K562 (cell line): ENCODE results near the gene FANCI. TPM values are rescaled to one million over a fixed set of nuclear protein-coding genes. Genes with fewer than 3 reads are reported as not detected.

Experiments used
- ATAC-seq: fragments of 200-7000 bp; cut with Tn5 transposase; 3 replicates; pipeline ENCODE4 v1.9.1; 2020; ENCODE audit warnings: moderate library complexity
- BruUV-seq: library from RNA; stranded (reverse); fragments of 400-500 nt; replicated peaks from 2 replicates; lab custom pipeline; 2021; lab: Mats Ljungman, UMichigan
- CTCF ChIA-PET: fragments of 300-600 bp; formaldehyde crosslinking; extraction: SDS; loops from one replicate; lab custom pipeline; 2021; ENCODE audit warnings: low intra/inter-chr PET ratio; lab: Yijun Ruan, JAX
- POLR2A ChIA-PET: fragments of 300-600, 350-650 bp; sonication (Branson Sonifier 250); formaldehyde crosslinking; extraction: SDS; loops from one replicate; lab custom pipeline; 2021; ENCODE audit warnings: antibody characterized with exemption, inconsistent platforms; lab: Yijun Ruan, JAX
- DNase-seq, 4 experiments: peaks; one replicate each; pipeline versions ENCODE4 v3.0.0 to v3.0.0-alpha.2; 2011 to 2018; ENCODE audit warnings: low spot score in 3 of 4, mixed read lengths in 3 of 4; ENCODE audit errors: extremely low read depth in 1 of 4
- FAIRE-seq: peaks from 2 replicates; lab custom pipeline; 2011; peaks lifted over from hg19 to GRCh38; lab: Jason Lieb, UNC
- H2AFZ ChIP-seq: 2 replicates; pipeline ENCODE4 v1.6.0; 2011; ENCODE audit warnings: low read depth, low read length, control low read depth, inconsistent platforms
- H3K27ac ChIP-seq: fragments of 200-600 bp; 3 replicates; pipeline ENCODE4 v1.8.0; 2011; ENCODE audit warnings: low read depth, mild to moderate bottlenecking, control low read depth, inconsistent platforms, low read length, moderate library complexity, mixed read lengths; ENCODE audit errors: extremely low read depth
- H3K27me3 ChIP-seq, 2 experiments: fragments of 300-600 bp in 1 of 2; 2 replicates in 1 of 2; 3 replicates in 1 of 2; pipeline versions ENCODE4 v1.6.0 to v1.8.0; 2011; ENCODE audit warnings: inconsistent platforms in 2 of 2, low read length in 2 of 2, mild to moderate bottlenecking in 1 of 2, mixed read lengths in 1 of 2, moderate library complexity in 1 of 2; ENCODE audit not compliant: control insufficient read depth in 2 of 2, insufficient read depth in 2 of 2
- H3K36me3 ChIP-seq: fragments of 300-600 bp; 3 replicates; pipeline ENCODE4 v1.8.0; 2011; ENCODE audit warnings: mild to moderate bottlenecking, low read length, inconsistent platforms; ENCODE audit not compliant: control insufficient read depth, insufficient read depth
- H3K4me1 ChIP-seq, 2 experiments: fragments of 200-600 bp in 1 of 2; replicated peaks in 1 of 2; 2 replicates in 1 of 2; 3 replicates in 1 of 2; pipeline versions ENCODE4 v1.5.1 to v1.8.0; 2011; ENCODE audit warnings: inconsistent platforms in 2 of 2, low read length in 2 of 2, mild to moderate bottlenecking in 1 of 2, mixed read lengths in 1 of 2, moderate library complexity in 1 of 2; ENCODE audit not compliant: control insufficient read depth in 2 of 2, insufficient read depth in 2 of 2
- H3K4me2 ChIP-seq: 2 replicates; pipeline ENCODE4 v1.6.1; 2011; ENCODE audit warnings: low read length, control low read depth, inconsistent platforms, mixed read lengths; ENCODE audit not compliant: insufficient read depth
- H3K4me3 ChIP-seq: fragments of 200-600 bp; sonication (generic), shearing (Covaris generic); 2 replicates; pipeline ENCODE4 v1.5.1; 2016; ENCODE audit warnings: control low read depth, inconsistent platforms
- H3K79me2 ChIP-seq: fragments of 200-600 bp; 3 replicates; pipeline ENCODE4 v1.8.0; 2011; ENCODE audit warnings: low read length, inconsistent platforms; ENCODE audit not compliant: control insufficient read depth, insufficient read depth
- H3K9ac ChIP-seq, 2 experiments: 2 replicates each; pipeline versions ENCODE4 v1.6.0 to v1.6.1; 2011; ENCODE audit warnings: low read depth in 2 of 2, low read length in 2 of 2, control low read depth in 1 of 2, inconsistent platforms in 1 of 2, mild to moderate bottlenecking in 1 of 2, mixed read lengths in 1 of 2; ENCODE audit not compliant: insufficient read depth in 1 of 2
- H3K9me1 ChIP-seq: one replicate; pipeline ENCODE4 v1.6.0; 2011; ENCODE audit warnings: inconsistent platforms, mild to moderate bottlenecking, low read length, moderate library complexity; ENCODE audit not compliant: control insufficient read depth, insufficient read depth
- H3K9me3 ChIP-seq: replicated peaks from 2 replicates; pipeline ENCODE4 v1.5.1; 2011; ENCODE audit warnings: low read depth, low read length, inconsistent platforms; ENCODE audit not compliant: control insufficient read depth, insufficient read depth
- H4K20me1 ChIP-seq: replicated peaks from 2 replicates; pipeline ENCODE4 v1.6.1; 2011; ENCODE audit warnings: low read length, inconsistent platforms, mixed read lengths; ENCODE audit not compliant: control insufficient read depth, insufficient read depth
- KAT2B ChIP-seq: IDR thresholded peaks from one replicate; pipeline ENCODE4 v1.6.1; 2012; ENCODE audit warnings: low read depth, mild to moderate bottlenecking, control low read depth, inconsistent platforms, low read length, moderate library complexity
- KAT7 ChIP-seq: sonication (generic); formaldehyde crosslinking; IDR thresholded peaks from 2 replicates; pipeline ENCODE4 v1.8.0; 2022; ENCODE audit warnings: missing genetic modification reagents, mild to moderate bottlenecking, borderline replicate concordance
- NR3C1 ChIP-seq: sonication (generic); formaldehyde crosslinking; IDR thresholded peaks from 2 replicates; pipeline ENCODE4 v1.8.1; 2022; ENCODE audit warnings: missing genetic modification reagents
- PHF21A ChIP-seq: fragments of 450-650 bp; IDR thresholded peaks from 2 replicates; pipeline ENCODE4 v1.6.1; 2017; ENCODE audit warnings: low read depth, borderline replicate concordance
- WGBS: fragments of 100-300 bp; shearing (Covaris generic); methylation state at CpG from one replicate; pipeline ENCODE4 v1.1.6; 2016; ENCODE audit warnings: low coverage, mixed read lengths; ENCODE audit not compliant: insufficient coverage; ENCODE audit errors: missing lambda C conversion rate; 5-methylcytosine and 5-hydroxymethylcytosine counted together
- in situ Hi-C: fragments of 300-500 bp; cut with MboI; formaldehyde crosslinking; loops from 4 replicates; pipeline ENCODE4 v1.15.0; 2018; ENCODE audit warnings: inconsistent platforms, mixed read lengths
- intact Hi-C: fragments of 100-400 bp; cut with micrococcal nuclease; formaldehyde crosslinking; loops from 2 replicates; pipeline ENCODE4 v1.14.2; 2022
- polyA plus RNA-seq, 8 experiments: library from polyadenylated mRNA; depleted of rRNA in 4 of 8; stranded (reverse) in 5 of 8; unstranded in 3 of 8; fragments of >200 nt; fragmentation: Nextera tagmentation in 2 of 8; fragmentation: Illumina TruSeq in 1 of 8; extraction: Ambion mirVana in 2 of 8; extraction: Trizol in 1 of 8; gene quantifications; 2 replicates each; pipeline versions ENCODE4 v1.2.1 to v1.2.3, GENCODE V29; 2011 to 2014; ENCODE audit warnings: inconsistent platforms in 1 of 8, missing spikeins in 1 of 8
- total RNA-seq, 7 experiments: library from RNA; depleted of rRNA in 6 of 7; stranded (reverse); fragments of >200 nt in 6 of 7; fragmentation: Illumina TruSeq in 2 of 7; extraction: Trizol in 2 of 7; gene quantifications; 2 replicates each; pipeline versions ENCODE4 v1.2.1 to v1.2.3, GENCODE V29; 2011 to 2021; ENCODE audit warnings: low replicate concordance in 1 of 7
- TF ChIP-seq, protein P1 (sequence below): sonication (generic); formaldehyde crosslinking; IDR thresholded peaks from 2 replicates; pipeline ENCODE4 v1.8.1; 2022; ENCODE audit warnings: missing genetic modification reagents
- TF ChIP-seq, protein P2 (sequence below): fragments of 250-450 bp; sonication (Bioruptor Pico); IDR thresholded peaks from 2 replicates; pipeline ENCODE4 v1.4.0; 2020
- TF ChIP-seq, protein P3 (sequence below), 3 experiments: IDR thresholded peaks in 2 of 3; conservative IDR thresholded peaks in 1 of 3; 2 replicates each; pipeline ENCODE4 v1.5.1; 2011 to 2012; ENCODE audit warnings: low read length in 3 of 3, mild to moderate bottlenecking in 3 of 3, control low read depth in 2 of 3, improper control_type of control experiment in 1 of 3, inconsistent platforms in 1 of 3, low read depth in 1 of 3, mixed read lengths in 1 of 3, moderate library complexity in 1 of 3; ENCODE audit not compliant: insufficient read depth in 2 of 3
- TF ChIP-seq, protein P4 (sequence below): fragments of 200-800 bp; sonication (Bioruptor generic); IDR thresholded peaks from 2 replicates; pipeline ENCODE4 v1.6.1; 2017; ENCODE audit warnings: missing genetic modification characterization, missing compliant biosample characterization
- TF ChIP-seq, protein P5 (sequence below): fragments of 250-450 bp; sonication (Bioruptor Pico); IDR thresholded peaks from 2 replicates; pipeline ENCODE4 v1.5.0; 2021; ENCODE audit warnings: mild to moderate bottlenecking, borderline replicate concordance

The FANCI gene
- total and polyA plus RNA-seq, 9 of the 15 experiments (the other 6 are each of a cell fraction or from before 2014, with no cell fraction given) = 72.1 to 165 (median 131) TPM

DNA sequence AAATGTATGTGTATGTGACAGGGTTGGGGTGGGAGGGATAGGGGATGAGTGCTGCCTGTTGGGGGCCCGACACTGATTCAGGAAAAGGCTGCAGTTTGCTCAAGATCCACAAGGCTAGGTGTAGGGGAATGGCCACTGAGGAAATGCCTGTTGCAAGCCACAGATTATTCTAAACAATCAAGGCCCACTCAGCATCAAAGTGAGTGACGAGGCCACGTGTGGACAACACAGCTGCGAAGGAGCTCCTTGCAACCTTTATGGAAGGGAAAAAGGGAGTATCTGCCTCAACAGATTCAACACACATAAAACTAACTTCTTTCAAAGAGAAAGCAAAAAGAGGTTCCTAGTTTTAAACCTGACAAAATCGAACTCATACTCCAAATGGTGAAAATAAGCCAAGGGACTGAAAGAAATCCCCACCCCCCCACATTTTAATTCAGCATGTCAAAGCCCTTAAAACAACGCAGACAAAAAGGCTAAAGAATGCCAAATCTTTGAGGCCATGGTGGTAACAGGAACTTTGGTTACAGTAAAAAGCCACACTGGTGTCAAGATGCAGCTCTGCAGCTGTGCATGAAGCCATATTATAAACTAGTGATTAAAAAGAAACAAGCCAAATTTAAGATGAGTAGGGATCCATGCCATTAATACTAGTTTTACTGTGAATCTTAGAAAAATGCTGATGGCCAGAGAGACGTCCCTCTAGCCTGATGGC lies 87.3 kb downstream of the FANCI start:
- H2AFZ ChIP-seq = no peak overlapping the region
- H3K27me3 ChIP-seq = no peaks in the 10 kb centered on the region
- no peak overlapping the region for H3K9ac ChIP-seq
- intact Hi-C loops (no loop called here), in situ Hi-C loops (no loop called here)
- no peak for FAIRE-seq
- BruUV-seq = no TSS peak
- TF ChIP-seq, protein P1, sequence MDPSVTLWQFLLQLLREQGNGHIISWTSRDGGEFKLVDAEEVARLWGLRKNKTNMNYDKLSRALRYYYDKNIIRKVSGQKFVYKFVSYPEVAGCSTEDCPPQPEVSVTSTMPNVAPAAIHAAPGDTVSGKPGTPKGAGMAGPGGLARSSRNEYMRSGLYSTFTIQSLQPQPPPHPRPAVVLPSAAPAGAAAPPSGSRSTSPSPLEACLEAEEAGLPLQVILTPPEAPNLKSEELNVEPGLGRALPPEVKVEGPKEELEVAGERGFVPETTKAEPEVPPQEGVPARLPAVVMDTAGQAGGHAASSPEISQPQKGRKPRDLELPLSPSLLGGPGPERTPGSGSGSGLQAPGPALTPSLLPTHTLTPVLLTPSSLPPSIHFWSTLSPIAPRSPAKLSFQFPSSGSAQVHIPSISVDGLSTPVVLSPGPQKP = no peak
- TF ChIP-seq KAT2B (no peak), NR3C1 (CRISPR knock-in tag) (no peak), KAT7 (CRISPR knock-in tag) (no peak), PHF21A (no peak)
- TF ChIP-seq, protein P2, sequence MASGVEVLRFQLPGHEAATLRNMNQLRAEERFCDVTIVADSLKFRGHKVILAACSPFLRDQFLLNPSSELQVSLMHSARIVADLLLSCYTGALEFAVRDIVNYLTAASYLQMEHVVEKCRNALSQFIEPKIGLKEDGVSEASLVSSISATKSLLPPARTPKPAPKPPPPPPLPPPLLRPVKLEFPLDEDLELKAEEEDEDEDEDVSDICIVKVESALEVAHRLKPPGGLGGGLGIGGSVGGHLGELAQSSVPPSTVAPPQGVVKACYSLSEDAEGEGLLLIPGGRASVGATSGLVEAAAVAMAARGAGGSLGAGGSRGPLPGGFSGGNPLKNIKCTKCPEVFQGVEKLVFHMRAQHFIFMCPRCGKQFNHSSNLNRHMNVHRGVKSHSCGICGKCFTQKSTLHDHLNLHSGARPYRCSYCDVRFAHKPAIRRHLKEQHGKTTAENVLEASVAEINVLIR (CRISPR knock-in tag) = no peak
- TF ChIP-seq, protein P3, sequence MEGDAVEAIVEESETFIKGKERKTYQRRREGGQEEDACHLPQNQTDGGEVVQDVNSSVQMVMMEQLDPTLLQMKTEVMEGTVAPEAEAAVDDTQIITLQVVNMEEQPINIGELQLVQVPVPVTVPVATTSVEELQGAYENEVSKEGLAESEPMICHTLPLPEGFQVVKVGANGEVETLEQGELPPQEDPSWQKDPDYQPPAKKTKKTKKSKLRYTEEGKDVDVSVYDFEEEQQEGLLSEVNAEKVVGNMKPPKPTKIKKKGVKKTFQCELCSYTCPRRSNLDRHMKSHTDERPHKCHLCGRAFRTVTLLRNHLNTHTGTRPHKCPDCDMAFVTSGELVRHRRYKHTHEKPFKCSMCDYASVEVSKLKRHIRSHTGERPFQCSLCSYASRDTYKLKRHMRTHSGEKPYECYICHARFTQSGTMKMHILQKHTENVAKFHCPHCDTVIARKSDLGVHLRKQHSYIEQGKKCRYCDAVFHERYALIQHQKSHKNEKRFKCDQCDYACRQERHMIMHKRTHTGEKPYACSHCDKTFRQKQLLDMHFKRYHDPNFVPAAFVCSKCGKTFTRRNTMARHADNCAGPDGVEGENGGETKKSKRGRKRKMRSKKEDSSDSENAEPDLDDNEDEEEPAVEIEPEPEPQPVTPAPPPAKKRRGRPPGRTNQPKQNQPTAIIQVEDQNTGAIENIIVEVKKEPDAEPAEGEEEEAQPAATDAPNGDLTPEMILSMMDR (IDR thresholded peaks at IDR 0.05 in 2 of 3, conservative IDR thresholded peaks at IDR 0.05 in 1 of 3; ENCODE audit: insufficient read depth in 2 of 3, low read depth in 1 of 3, low read length in 3 of 3) = no peak
- TF ChIP-seq, protein P4, sequence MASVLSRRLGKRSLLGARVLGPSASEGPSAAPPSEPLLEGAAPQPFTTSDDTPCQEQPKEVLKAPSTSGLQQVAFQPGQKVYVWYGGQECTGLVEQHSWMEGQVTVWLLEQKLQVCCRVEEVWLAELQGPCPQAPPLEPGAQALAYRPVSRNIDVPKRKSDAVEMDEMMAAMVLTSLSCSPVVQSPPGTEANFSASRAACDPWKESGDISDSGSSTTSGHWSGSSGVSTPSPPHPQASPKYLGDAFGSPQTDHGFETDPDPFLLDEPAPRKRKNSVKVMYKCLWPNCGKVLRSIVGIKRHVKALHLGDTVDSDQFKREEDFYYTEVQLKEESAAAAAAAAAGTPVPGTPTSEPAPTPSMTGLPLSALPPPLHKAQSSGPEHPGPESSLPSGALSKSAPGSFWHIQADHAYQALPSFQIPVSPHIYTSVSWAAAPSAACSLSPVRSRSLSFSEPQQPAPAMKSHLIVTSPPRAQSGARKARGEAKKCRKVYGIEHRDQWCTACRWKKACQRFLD (CRISPR knock-in tag) = no peak
- TF ChIP-seq, protein P5, sequence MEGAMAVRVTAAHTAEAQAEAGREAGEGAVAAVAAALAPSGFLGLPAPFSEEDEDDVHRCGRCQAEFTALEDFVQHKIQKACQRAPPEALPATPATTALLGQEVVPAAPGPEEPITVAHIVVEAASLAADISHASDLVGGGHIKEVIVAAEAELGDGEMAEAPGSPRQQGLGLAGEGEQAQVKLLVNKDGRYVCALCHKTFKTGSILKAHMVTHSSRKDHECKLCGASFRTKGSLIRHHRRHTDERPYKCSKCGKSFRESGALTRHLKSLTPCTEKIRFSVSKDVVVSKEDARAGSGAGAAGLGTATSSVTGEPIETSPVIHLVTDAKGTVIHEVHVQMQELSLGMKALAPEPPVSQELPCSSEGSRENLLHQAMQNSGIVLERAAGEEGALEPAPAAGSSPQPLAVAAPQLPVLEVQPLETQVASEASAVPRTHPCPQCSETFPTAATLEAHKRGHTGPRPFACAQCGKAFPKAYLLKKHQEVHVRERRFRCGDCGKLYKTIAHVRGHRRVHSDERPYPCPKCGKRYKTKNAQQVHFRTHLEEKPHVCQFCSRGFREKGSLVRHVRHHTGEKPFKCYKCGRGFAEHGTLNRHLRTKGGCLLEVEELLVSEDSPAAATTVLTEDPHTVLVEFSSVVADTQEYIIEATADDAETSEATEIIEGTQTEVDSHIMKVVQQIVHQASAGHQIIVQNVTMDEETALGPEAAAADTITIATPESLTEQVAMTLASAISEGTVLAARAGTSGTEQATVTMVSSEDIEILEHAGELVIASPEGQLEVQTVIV (CRISPR knock-in tag) = no peak
- peaks cover 6% of the 10 kb centered on the region for H4K20me1 ChIP-seq
- H3K9me3 ChIP-seq = no peaks in the 10 kb centered on the region
- 86% methylated on average over 7 of the region's 7 CpGs for WGBS
- H3K27ac ChIP-seq = no peak overlapping the region
- H3K4me1 ChIP-seq = peaks cover 13 to 33% of the 10 kb centered on the region in 2 experiments; a peak in 4 of 5 replicates
- H3K4me2 ChIP-seq = no peak overlapping the region
- peaks cover 76% of the 10 kb centered on the region for H3K36me3 ChIP-seq
- ChIA-PET POLR2A (interaction anchor here (0.5 to 1.1 kb wide), 3 partner anchors 10 to 244 kb away, joined by 3 to 5 read pairs (median 4); partner anchors contain the start of gene TICRR), CTCF (no interaction called here)
- no peak for DNase-seq
- no peaks in the 10 kb centered on the region for H3K9me1 ChIP-seq
- ATAC-seq = no peak
- H3K79me2 ChIP-seq = peaks cover 44% of the 10 kb centered on the region
- no peak overlapping the region for H3K4me3 ChIP-seq
